Measurements from ENCODE around the gene FAM120B.

FAM120B gene

DNA sequence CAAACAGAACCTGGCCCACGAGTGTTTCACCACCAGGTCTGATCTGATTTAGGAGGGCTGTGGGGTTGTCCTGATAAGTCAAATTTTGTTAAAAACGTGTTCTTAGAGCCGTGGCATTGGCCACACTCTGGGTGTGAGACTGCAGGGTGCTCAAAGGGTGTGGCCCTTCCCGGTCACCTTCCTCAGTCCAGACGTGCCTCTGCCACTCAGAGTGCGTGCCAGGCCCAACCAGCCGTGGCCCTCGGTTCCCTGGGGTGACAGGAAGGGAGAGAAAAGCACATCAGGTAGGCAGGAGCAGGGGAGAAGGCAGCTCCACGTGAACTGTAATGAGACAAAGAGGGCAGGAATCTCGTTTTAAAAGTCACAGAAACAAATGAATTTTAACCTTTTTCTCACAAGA lies 115.4 kb downstream of the FAM120B start:
- no peak for DNase-seq (ENCODE audit: insufficient read length, low spot score)
- TF ChIP-seq CTCF (IDR thresholded peaks at IDR 0.05; ENCODE audit: insufficient read depth, missing control alignments) = no peak
- no peak for FAIRE-seq

DNA sequence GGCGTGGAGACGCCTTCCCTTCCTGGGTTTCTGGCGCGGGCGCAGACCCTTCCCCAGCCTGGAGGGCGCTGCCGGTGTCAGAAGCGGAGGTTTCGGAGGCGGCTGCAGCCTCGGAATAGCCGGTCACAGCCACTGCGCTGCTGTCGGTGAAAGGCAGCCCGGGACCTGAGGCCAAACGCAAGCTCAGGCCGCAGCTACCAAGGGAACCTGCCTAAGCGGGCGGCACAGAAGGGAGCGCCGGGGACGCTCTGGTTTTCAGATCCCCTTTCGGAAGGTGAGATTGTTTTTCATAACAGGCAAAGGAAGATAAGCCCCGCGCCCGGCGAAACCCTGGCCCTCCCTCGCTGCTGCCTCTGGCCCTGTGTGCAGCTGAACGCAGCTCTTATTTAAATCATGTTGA lies 116.5 kb downstream of the FAM120B start:
- no peak for DNase-seq (ENCODE audit: insufficient read length, low spot score)
- FAIRE-seq = no peak
- TF ChIP-seq CTCF (IDR thresholded peaks at IDR 0.05; ENCODE audit: insufficient read depth, missing control alignments) = no peak

GRCh38 chr6:170423814-170424603 lies 117.5 kb downstream of the FAM120B start:
- FAIRE-seq = no peak
- no peak for DNase-seq (ENCODE audit: insufficient read length, low spot score)
- TF ChIP-seq CTCF (IDR thresholded peaks at IDR 0.05; ENCODE audit: insufficient read depth, missing control alignments) = no peak

DNA sequence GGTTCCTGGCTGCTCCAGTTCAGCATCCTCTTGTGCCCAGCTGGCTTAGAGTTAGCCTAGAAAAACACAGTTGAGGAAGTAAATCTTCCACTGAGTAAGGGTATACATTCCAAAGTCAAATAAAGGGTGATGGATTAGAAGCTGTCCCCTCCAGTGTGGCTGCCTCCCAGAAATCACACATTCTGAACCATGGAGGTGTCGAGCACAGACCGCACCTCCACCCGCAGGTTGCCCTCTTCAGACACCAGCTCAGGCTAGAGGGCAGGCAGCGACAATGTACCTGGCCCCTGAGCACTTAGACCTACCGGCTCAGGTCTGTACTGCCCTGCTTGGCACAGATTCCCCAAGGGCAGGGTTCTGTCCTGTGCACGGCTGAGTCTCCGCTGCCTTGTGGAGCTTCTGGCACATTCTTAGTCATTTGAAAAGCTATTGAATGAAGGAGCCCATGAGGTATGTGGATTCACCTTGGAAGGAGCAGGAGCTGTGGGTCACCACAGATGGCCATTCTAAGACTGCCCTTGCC lies 118.1 kb downstream of the FAM120B start:
- FAIRE-seq (no peak), DNase-seq (ENCODE audit: insufficient read length, low spot score) (no peak)
- no peak for TF ChIP-seq CTCF (IDR thresholded peaks at IDR 0.05; ENCODE audit: insufficient read depth, missing control alignments)

DNA sequence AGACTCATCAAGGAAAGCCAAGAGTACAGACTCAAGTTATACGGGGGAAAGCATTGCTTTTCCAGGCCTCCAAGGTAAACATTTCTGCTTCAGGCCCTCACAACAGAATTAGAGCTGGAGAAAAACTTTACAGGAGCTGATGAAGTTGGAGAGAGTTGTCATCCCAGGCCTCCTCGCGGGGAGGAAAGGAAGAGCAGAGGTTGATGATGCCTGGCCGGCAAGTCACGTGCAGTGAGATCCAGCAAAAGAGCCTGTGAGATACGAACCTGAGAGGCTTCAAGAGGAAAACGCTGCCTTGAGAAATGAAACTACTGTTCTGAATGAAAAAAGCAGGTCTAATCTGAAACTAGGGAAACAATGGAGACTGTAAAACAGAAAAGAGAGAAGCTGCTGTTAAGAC lies 122.9 kb downstream of the FAM120B start:
- DNase-seq (ENCODE audit: insufficient read length, low spot score) (no peak), FAIRE-seq (no peak)
- no peak for TF ChIP-seq CTCF (IDR thresholded peaks at IDR 0.05; ENCODE audit: insufficient read depth, missing control alignments)

GRCh38 chr6:170433163-170434116 lies 126.9 kb downstream of the FAM120B start:
- no peak for DNase-seq (ENCODE audit: insufficient read length, low spot score)
- no peak for TF ChIP-seq CTCF (IDR thresholded peaks at IDR 0.05; ENCODE audit: insufficient read depth, missing control alignments)
- no peak for FAIRE-seq

Data from D721Med (cell line).